NT2/D1 (cell line): Measurements from ENCODE around the gene RPL7A.
"Not testable (repeated sequence)": the region's sequence is repeated elsewhere in the genome, so short reads cannot be mapped to it uniquely, and the experiment has no call there.

Experiments
- DNase-seq: peaks from one replicate; pipeline ENCODE4 v3.0.0-alpha.2; 2011; ENCODE audit warnings: low read depth, low spot score
- H3K27me3 ChIP-seq: 2 replicates; pipeline ENCODE4 v1.6.0; 2011; ENCODE audit warnings: mild to moderate bottlenecking; ENCODE audit not compliant: insufficient read length, insufficient read depth
- H3K36me3 ChIP-seq: 2 replicates; pipeline ENCODE4 v1.6.1; 2011; ENCODE audit warnings: mild to moderate bottlenecking, low read length, mixed read lengths; ENCODE audit not compliant: insufficient read depth, insufficient read length
- H3K4me1 ChIP-seq: 2 replicates; pipeline ENCODE4 v1.5.1; 2011; ENCODE audit not compliant: insufficient read depth, insufficient read length
- H3K4me3 ChIP-seq: 2 replicates; pipeline ENCODE4 v1.5.1; 2011; ENCODE audit warnings: low read depth; ENCODE audit not compliant: insufficient read length
- H3K9ac ChIP-seq: 2 replicates; pipeline ENCODE4 v1.6.0; 2011; ENCODE audit warnings: low read depth; ENCODE audit not compliant: insufficient read length
- H3K9me3 ChIP-seq: 2 replicates; pipeline ENCODE4 v1.5.1; 2011; ENCODE audit warnings: mild to moderate bottlenecking, low read length; ENCODE audit not compliant: insufficient read depth
- SUZ12 ChIP-seq: IDR thresholded peaks from 2 replicates; pipeline ENCODE4 v1.6.1; 2011; ENCODE audit not compliant: insufficient read length, insufficient read depth; ENCODE audit errors: extremely low read depth
- YY1 ChIP-seq: IDR thresholded peaks from 2 replicates; pipeline ENCODE4 v1.6.1; 2011; ENCODE audit not compliant: insufficient read length, insufficient read depth
- ZNF274 ChIP-seq: IDR thresholded peaks from 2 replicates; pipeline ENCODE4 v1.6.1; 2011; ENCODE audit warnings: mild to moderate bottlenecking, low read depth, low read length

RPL7A gene

DNA sequence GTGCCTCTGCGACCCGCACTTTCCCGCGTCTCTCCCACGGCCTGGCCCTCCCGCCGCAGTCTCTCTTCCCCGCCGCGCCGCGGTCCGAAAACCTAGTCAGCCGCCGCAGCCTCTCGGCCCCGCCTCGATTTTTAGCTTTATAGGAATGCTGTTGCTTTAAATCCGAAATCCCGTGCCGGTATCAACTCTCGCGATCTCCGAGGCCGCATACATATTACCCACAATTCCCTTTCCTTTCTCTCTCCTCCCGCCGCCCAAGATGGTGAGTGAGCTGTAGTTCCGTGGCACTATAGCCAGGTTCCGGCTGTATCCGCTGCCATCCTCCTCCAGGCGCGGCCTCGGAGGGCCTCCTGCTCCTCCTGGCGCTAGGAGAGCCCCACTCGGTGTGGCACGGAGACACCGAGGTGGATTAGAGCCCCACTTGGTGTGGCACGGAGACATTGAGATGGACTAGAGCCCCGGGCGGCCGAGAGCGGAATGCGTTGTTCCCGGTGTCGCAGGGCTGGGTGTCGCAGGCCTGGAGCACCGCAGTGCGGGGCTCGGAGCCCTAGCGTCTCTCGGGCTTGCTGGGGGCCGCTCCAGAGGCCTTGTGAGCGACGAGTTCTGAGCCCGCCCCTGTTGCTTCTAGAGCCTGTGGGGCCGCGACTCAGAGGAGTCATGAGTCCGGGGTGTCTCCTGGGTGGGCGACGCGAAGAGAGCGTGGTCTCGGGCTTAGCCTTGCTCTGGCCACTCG, at the start of gene RPL7A, which contains the start of gene MED22:
TSS of gene RPL7A (plus strand) at position 234 of the 733 bp plus-strand sequence. CDS start at position 260, 26 bp downstream.
TSS of gene MED22 (minus strand) at position 147 of the 733 bp plus-strand sequence. CDS start 1,469 bp downstream, outside the sequence.
- peak within 1 kb of the TSS; percentile 99 for H3K9ac ChIP-seq
- peak; percentile 97 for DNase-seq
- no peaks in the 10 kb centered on the region for H3K9me3 ChIP-seq
- H3K27me3 ChIP-seq: no peaks in the 10 kb centered on the region
- H3K4me3 ChIP-seq: peak within 1 kb of the TSS; percentile 99
- TF ChIP-seq YY1: peak; percentile 69
- no peak for TF ChIP-seq SUZ12
- TF ChIP-seq ZNF274: no peak
- peaks cover 86% of the 10 kb centered on the region for H3K36me3 ChIP-seq
- peaks cover 19% of the 10 kb centered on the region for H3K4me1 ChIP-seq

DNA sequence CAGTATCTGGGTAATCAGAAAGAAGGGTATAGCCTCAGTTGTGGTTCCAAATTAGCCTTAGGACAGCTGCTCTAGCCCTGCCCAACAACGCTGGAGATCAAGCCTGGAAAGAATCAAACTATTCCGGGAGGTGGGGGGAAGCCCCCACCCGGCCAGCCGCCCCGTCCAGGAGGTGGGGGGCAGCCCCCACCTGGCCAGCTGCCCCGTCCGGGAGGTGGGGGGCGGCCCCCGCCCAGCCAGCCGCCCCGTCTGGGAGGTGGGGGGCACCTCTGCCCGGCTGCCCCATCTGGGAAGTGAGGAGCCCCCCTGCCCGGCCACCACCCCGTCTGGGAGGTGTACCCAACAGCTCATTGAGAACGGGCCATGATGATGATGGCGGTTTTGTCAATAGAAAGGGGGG, 48.0 kb upstream of the RPL7A start:
- peaks cover 10% of the 10 kb centered on the region for H3K4me1 ChIP-seq
- H3K9ac ChIP-seq, H3K9me3 ChIP-seq, DNase-seq, H3K4me3 ChIP-seq, H3K36me3 ChIP-seq, H3K27me3 ChIP-seq: not testable (repeated sequence)

DNA sequence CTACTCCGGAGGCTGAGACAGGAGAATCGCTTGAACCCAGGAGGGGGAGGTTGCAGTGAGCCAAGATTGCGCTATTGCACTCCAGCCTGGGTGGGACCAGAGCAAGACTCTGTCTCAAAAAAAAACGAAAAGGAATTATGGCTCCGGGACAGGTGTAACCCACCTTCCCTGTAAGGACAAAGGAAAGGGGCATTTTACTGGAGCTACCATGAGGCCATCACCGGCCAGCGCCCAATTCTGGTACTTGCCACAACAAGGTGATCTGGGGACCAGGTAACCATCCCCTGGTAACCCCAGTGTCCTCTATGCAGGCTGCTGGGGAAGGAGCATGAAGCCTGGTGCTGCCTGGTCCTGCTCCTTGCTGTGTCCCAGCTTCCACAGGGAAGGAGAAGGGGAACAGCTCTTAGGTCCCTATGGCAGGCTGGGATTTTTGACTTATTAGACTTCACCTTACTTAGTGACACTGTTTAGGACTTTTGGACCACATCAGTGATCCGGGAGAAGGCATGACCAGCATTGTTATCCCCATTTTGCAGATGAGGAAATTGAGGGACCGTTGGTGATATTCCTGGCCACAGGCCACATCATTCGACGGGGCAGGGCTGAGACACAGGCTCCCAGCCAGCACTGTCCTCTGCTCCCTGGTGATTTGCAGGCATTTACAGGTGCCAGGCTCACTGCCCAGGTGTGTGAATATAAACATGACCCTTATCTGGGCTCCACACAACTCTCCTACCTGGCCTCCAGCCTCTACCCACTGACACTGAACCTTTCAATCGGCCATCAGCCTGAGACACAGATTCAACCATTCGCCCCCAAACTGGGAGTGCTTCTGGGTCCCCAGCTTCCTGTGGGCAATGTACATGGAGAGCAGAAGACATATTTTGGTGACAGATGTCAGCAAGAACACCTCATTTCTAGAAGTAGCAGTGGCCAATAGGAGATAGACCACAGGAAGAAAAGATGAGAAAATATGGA, 46.5 kb upstream of the RPL7A start:
- no peak for TF ChIP-seq ZNF274
- TF ChIP-seq SUZ12: no peak
- no peak for TF ChIP-seq YY1
- Histone ChIP-seq H3K4me3 (no peak overlapping the region), H3K36me3 (no peaks in the 10 kb centered on the region), H3K27me3 (no peaks in the 10 kb centered on the region), H3K9ac (no peak overlapping the region), H3K9me3 (peaks cover 6% of the 10 kb centered on the region; the same call in 1 of the 2 replicates), H3K4me1 (peaks cover 13% of the 10 kb centered on the region)
- DNase-seq: no peak

DNA sequence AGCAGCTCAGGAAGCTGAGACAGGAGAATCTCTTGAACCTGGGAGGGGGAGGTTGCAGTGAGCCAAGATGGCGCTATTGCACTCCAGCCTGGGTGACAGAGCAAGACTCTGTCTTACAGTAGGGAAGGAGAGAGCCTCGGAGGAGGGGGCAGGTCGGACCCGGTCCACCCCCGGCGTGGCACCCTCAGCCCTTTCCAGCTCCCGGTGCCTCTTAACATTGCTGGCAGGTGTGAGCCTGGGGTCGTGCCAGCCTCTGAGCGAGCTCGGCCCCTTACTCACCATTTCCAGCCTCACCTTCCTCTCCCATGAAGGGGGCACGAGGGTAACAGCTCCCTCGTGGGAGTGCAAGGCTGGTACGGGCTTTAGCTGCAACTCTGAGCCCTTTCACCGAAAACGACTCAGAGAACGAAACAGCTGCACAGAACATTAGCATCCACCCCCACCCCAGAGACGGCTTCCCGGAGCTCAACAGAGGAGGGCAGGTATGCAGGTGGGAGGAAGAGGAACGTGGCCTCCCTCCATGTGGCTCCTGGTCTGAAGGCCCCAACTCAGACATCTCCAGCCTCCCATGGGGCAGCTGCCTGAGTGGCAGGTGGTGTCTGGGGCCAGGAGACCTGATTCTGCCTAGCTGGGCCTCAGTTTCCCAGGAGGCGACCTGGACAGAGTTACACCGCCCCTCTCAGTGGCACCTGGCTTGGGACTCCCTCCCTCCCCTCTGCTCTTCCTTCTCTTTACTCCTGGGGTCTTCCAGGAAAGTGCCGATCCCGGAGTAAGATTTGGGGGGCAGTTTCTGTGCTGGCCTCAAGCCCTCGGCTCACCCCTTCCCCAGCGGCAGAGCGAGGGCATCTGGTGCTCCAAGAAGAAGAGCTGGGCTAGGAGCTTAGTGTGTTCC, 44.5 kb upstream of the RPL7A start:
- Histone ChIP-seq H3K4me1 (peaks cover 13% of the 10 kb centered on the region), H3K4me3 (no peak overlapping the region), H3K9ac (no peak overlapping the region), H3K9me3 (peaks cover 6% of the 10 kb centered on the region; the same call in 1 of the 2 replicates), H3K36me3 (no peaks in the 10 kb centered on the region), H3K27me3 (peaks cover 3% of the 10 kb centered on the region)
- TF ChIP-seq ZNF274 (no peak), SUZ12 (no peak), YY1 (no peak)
- no peak for DNase-seq

DNA sequence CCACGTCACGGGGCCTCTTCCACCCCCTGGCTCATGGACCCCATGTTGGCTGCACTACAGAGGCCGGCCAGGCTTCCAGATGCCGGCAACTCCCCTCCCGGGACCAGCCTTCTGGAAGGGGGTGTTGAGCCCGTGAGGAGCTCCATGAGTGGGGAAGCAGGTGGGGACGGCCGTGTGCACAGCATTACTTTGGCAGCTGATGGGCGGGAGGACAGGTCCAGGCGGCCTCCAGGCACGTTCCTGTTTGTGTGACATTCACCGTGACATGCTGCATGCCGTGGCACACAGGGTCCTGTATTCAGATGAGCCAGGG, 43.9 kb upstream of the RPL7A start:
- Histone ChIP-seq H3K9me3 (peaks cover 6% of the 10 kb centered on the region; the same call in 1 of the 2 replicates), H3K9ac (no peak overlapping the region), H3K27me3 (peaks cover 3% of the 10 kb centered on the region), H3K36me3 (no peaks in the 10 kb centered on the region), H3K4me3 (no peak overlapping the region), H3K4me1 (peaks cover 13% of the 10 kb centered on the region)
- no peak for DNase-seq
- no peak for TF ChIP-seq ZNF274
- TF ChIP-seq YY1: no peak
- no peak for TF ChIP-seq SUZ12

DNA sequence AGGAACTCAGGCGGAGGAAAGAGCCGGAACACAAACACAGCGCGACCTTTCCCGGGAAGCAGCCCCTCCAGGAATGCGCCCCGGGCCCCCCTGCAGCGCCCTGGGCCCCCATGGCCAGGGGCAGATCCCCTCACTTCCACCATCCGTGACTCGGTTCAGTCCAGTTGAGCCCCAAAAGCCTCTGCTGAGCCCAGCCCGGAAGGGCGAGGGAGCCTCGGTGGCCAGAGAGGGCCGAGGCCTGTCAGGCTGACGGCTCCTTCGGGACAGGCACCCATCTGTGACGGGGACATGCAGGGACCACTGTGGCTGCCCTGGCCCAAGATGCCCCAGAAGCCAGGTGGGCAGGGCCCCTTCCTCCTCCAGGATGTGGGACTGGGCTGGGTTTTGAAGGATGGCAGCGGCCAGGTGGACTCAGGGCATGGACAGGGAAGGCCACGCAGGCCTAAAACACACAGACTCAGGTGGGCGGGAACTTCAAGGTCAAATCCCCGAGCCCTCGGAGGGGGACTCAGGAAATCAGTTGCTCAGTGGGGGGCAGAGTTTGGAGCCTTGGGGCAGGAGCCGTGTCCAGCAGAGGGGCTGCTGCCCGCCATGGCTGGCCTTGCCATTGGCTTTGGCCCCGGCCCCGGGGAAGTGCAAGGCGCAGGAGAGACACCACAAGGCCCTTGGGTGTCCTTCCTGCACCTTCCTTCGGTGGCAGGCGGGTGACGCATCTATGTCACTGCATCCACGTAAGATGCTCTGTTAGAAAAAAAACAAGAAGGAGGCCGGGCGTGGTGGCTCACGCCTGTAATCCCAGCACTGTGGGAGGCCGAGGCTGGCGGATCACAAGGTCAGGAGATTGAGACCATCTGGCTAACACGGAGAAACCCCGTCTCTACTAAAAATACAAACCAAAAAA, 43.3 kb upstream of the RPL7A start:
- Histone ChIP-seq H3K9me3 (peaks cover 7% of the 10 kb centered on the region; the same call in 1 of the 2 replicates), H3K27me3 (peaks cover 3% of the 10 kb centered on the region), H3K4me3 (no peak overlapping the region), H3K9ac (no peak overlapping the region), H3K36me3 (no peaks in the 10 kb centered on the region), H3K4me1 (peaks cover 13% of the 10 kb centered on the region)
- TF ChIP-seq SUZ12: no peak
- TF ChIP-seq ZNF274: no peak
- no peak for TF ChIP-seq YY1
- DNase-seq: no peak
